NCI-H2196 treated with DMSO at 0.1 percent for 48 hours (cell line): ENCODE data around the gene ADGRE1.

Experiments
- DNase-seq: peaks from one replicate; lab custom pipeline; 2025; ENCODE audit not compliant: unreplicated experiment; lab: John Stamatoyannopoulos, UW

ADGRE1 gene

GRCh38 chr19:6876748-6877147 lies 10.6 kb upstream of the ADGRE1 start:
- no peak for DNase-seq

DNA sequence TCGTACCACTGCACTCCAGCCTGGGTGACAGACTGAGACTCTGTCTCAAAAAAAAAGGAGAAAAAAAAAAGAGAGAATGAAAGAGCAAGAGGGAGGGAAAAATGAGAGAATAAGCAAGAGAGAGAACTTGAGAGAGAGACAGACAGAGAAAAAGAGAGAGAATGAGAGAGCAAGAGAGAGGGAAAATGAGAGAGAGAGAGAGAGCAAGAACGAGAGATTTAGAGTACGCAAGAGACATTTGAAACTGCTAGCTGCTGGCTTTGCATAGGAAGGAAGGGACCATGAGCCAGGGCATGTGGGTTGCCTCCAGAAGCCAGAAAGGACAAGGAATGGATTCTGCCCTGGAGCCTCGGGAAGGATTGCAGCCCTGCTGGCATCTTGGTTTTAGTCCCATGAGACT lies 9.6 kb upstream of the ADGRE1 start:
- no peak for DNase-seq

- no peak for DNase-seq
Measured at GRCh38 chr19:6886277-6886897, 992 bp upstream of the ADGRE1 start.

DNA sequence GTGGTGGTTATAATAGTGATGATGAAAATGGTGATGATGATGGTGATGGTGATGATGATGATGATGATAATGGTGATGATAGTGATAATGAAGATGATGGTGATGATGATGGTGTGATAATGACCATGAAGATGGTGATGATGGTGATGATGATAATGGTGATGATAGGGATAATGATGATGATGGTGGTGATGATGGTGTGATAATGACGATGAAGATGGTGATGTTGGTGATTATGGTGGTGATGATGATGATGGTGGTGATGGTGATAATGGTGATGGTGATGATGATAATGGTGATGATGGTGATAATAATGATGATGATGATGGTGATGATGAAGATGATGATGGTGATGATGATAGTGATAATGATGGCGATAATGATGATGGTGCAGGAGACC lies 1.6 kb downstream of the ADGRE1 start:
- no peak for DNase-seq

GRCh38 chr19:6890401-6890913 lies 3.1 kb downstream of the ADGRE1 start:
- no peak for DNase-seq

DNA sequence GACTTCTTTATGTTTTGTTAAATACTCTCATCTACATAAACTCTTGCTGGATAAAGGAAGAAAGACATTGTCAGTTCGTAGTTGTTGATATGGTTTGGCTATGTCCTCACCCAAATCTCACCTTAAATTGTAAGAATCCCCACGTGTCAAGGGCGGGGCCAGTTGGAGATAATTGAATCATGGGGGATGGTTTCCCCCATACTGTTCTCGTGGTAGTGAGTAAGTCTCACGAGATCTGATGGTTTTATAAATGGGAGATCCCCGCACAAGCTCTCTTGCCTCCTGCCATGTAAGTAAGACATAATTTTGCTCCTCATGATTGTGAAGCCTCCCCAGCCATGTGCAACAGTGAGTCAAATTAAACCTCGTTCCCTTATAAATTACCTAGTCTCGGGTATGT lies 3.6 kb downstream of the ADGRE1 start:
- DNase-seq, result no peak

GRCh38 chr19:6891761-6892385 lies 4.5 kb downstream of the ADGRE1 start:
- DNase-seq, result no peak

DNA sequence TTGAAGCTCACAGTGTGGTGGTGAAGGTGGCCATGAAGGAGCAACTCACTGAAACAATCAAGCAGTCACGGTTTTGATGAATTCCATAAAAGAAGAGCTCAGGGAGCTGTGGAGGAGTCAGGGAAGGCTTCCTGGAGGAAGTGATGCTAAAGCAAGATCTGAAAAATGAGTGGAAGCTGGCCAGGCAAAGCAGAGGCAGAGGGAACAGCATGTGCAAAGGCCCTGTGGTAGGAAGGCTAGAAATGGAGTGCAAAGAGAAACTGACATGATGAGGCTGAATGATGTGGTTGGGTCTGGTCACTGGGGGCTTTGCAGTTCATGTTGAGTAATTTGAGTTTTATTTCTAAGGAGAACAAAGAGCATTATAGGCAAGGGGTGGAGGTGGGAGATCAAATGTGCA lies 6.9 kb downstream of the ADGRE1 start:
- no peak for DNase-seq

DNA sequence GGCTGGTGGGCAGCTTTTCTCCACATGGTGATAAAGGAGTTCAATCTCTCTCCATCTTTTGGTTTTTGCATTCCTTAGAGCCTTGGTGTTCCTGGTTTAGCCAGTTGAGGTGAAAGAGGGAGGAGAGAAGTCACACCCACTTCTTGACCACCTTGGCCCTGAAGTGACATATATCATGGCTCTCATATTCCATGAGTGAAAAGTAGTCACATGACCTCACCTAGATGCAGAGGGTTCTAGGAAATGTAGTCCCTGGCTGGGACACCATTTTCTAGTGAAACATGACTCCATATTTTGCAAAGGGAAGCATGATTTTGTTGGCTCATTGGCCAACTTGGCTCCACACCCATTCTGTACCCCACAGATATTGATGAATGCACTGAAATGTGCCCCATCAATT lies 16.1 kb downstream of the ADGRE1 start:
- no peak for DNase-seq

GRCh38 chr19:6906559-6907060 lies 19.2 kb downstream of the ADGRE1 start:
- DNase-seq, result no peak

DNA sequence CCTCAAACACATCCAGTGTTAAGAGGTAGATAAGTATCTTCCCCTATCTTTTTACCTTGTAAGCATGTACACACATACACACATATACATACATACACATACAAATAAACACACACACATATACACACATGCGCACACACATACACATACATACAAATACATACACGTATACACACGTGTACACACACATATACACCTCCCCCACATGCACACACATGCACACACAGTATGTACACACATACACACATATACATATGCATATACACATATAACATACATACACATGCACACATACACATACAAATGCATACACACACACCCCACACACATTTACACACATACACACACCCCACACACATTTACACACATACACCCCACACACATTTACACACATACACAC lies 24.1 kb downstream of the ADGRE1 start:
- no peak for DNase-seq

DNA sequence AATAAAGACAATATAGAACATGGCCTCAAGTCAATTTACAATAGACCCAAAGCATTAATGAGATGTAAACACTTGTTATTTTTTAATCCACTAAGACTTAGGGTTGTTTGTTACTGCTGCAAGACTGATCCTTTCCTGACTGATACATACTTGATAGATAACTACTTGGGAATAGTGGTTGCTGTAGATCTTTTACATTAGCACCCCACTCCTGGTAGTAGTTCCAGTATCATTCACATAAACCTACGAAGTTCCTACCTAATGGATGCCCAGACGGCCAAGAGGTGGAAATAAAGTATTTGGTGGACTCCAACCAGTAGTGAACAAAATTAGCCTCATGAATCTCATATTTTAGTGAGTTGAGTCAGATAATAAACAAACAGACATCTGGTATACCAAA lies 26.9 kb downstream of the ADGRE1 start:
- DNase-seq, result no peak

DNA sequence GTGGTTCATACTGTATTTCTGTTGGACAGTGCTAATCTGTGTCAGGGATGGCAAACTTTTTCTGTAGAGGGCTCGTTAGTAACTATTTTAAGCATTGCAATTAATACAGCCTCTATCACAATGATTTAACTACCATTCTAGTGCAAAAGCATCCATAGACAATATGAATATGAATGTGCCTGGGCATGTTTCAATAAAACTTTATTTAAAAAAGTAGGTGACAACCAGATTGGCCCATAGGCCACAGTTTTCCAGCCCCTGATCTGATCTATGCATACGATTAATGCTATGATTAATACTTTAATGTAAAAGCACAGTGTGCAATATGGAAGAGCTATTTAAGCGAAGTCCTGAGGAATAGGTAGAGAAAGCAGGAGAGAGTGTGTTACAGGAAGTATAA lies 29.6 kb downstream of the ADGRE1 start:
- DNase-seq, result no peak

DNA sequence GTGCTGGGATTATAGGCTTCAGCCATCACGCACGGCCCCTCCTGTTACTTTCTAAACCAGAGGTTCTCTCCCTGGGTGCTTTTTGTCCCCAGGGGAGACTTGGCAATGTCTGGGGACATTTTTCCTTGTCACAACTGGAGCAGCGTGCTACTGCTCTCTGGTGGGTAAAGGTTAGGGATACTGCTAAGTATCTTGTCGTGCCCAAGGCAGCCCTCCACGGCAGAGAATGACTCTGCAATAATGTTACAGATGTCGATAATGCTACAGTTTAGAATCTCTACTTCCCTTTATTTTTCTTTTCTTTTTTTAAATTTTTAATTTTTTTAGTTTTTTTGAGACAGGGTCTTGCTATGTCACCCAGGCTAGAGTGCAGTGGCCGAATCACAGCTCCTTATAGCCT lies 38.0 kb downstream of the ADGRE1 start:
- DNase-seq, result no peak

GRCh38 chr19:6925801-6926751 lies 38.7 kb downstream of the ADGRE1 start:
- DNase-seq, result no peak

DNA sequence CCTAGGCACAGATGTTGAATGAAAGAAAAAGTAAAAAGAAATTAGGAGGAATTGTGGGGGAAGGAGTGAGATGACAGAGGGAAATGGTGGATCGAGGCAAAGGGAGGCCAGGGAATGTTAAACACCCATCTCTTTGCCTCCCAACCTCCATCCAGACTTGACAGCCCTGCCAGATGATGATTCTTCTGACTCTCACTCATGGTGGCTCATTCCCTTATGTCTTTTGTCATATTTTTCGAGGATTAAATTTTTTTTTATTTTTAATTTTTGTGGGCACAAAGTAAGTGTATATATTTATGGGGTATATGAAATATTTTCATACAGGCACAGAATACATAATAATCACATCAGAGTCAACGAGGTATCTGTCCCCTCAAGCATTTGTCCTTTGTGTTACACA lies 42.8 kb downstream of the ADGRE1 start:
- no peak for DNase-seq

GRCh38 chr19:6935069-6935468 lies 47.7 kb downstream of the ADGRE1 start:
- no peak for DNase-seq

- no peak for DNase-seq
Measured at GRCh38 chr19:6935618-6936017, 48.2 kb downstream of the ADGRE1 start.

DNA sequence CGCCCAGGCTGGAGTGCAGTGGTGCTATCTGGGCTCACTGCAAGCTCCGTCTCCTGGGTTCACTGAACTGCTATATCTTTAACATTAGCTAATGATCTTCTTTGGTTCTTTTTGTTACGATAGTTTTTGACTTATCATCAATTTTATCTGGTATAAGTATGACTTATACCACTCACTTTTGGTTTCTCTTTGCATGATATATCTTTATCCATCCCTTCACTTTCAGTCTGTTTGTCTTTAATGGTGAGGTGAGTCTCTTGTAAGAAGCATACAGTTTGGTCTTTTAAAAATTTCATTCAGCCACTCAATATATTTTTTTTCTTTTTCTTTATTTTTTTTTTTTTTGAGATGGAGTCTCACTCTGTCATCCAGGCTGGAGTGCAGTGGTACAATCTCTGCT lies 58.4 kb downstream of the ADGRE1 start:
- DNase-seq, result no peak

- DNase-seq, result no peak
Measured at GRCh38 chr19:6947745-6948144, 60.4 kb downstream of the ADGRE1 start.

DNA sequence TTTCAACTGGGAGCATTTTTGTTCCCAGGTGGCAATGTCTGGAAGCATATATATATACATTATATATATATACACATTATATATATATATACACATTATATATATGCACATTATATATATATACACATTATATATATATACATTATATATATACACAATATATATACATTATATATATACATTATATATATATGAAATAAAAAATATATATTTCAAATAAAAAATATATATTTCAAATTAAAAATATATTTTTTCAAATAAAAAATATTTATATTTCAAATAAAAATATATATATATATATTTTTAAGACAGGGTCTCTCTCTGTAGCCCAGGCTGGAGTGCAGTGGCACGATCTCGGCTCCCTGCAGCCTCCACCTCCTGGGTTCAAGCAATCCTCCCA lies 61.5 kb downstream of the ADGRE1 start:
- DNase-seq, result no peak

GRCh38 chr19:6952956-6953355 lies 65.6 kb downstream of the ADGRE1 start:
- DNase-seq, result no peak
